ENCODE measurements around the gene ACCS. TPM values are rescaled to one million over a fixed set of nuclear protein-coding genes. Genes with fewer than 3 reads are reported as not detected.

Gene ACCS
- total RNA-seq: 0.65 and 1.6 TPM in 2 replicates

GRCh38 chr11:44065841-44066731 is at the start of gene ACCS:
TSS of gene ACCS (plus strand) at chr11:44066270. CDS start at chr11:44067628, 1,358 bp downstream.

GRCh38 chr11:44047931-44048431 is 18.1 kb upstream of the ACCS start, which contains the start of gene ACCSL:
TSS of gene ACCSL (plus strand) at chr11:44047981. CDS start at chr11:44048037, 56 bp downstream.

GRCh38 chr11:44095506-44096359 is 29.7 kb downstream of the ACCS start, which contains the start of gene EXT2:
TSS of gene EXT2 (plus strand) at chr11:44095678. CDS start at chr11:44107713, 12,035 bp downstream.

Other genes with a start within 250 kb of the ACCS start
- gene ALKBH3, start 185.4 kb upstream of the ACCS start, total RNA-seq: 36.0 and 45.8 TPM in 2 replicates
- not detected in 2 replicates for gene C11orf96, start 123.6 kb upstream of the ACCS start, total RNA-seq
- gene ACCSL, start 18.3 kb upstream of the ACCS start, total RNA-seq: not detected in 2 replicates
- 120 and 193 TPM in 2 replicates for gene EXT2, start 29.4 kb downstream of the ACCS start, total RNA-seq
- not detected in 2 replicates for gene ALX4, start 243.9 kb downstream of the ACCS start, total RNA-seq

Data from hair follicular keratinocyte (primary cell).